H1 (cell line): ENCODE data around the gene UAP1. TPM values are rescaled to one million over a fixed set of nuclear protein-coding genes. Genes with fewer than 3 reads are reported as not detected.

Experiments used
- BCL11A ChIP-seq, 2 experiments: IDR thresholded peaks; one replicate each; pipeline ENCODE4 v1.6.1; 2011; ENCODE audit warnings: low read depth in 2 of 2, low read length in 2 of 2, mild to moderate bottlenecking in 2 of 2
- CBX5 ChIP-seq: fragments of 300-800, 300-1000 bp; sonication (generic); IDR thresholded peaks from 2 replicates; pipeline ENCODE4 v1.7.1; 2016; ENCODE audit warnings: antibody characterized with exemption, low read length, low read depth
- CREB1 ChIP-seq: IDR thresholded peaks from 2 replicates; pipeline ENCODE4 v1.6.1; 2012; ENCODE audit warnings: inconsistent platforms
- polyA plus RNA-seq, 7 experiments: library from polyadenylated mRNA; depleted of rRNA in 3 of 7; stranded (reverse) in 5 of 7; unstranded in 2 of 7; fragments of >200 nt in 5 of 7; fragments of 200-250 nt in 2 of 7; gene quantifications; 1 replicate in 5 of 7; 2 replicates in 1 of 7; 4 replicates in 1 of 7; pipeline versions ENCODE4 v1.2.1 to v1.2.3, GENCODE V29; 2011 to 2013; ENCODE audit warnings: missing spikeins in 2 of 7, mixed read lengths in 2 of 7
- total RNA-seq: library from RNA; stranded (reverse); fragmentation: NEBNext Ultra II Directional; extraction: Animal tissue kit (Norgen Biotek cat#: 25700); gene quantifications from 2 replicates; pipeline ENCODE4 v1.2.1, GENCODE V29; 2021
- TF ChIP-seq, protein P1 (sequence below): IDR thresholded peaks from 2 replicates; pipeline ENCODE4 v1.6.1; 2012; ENCODE audit warnings: low read length, inconsistent platforms
- TF ChIP-seq, protein P2 (sequence below): IDR thresholded peaks from 2 replicates; pipeline ENCODE4 v1.6.1; 2012; ENCODE audit warnings: inconsistent platforms

Gene UAP1
- total and polyA plus RNA-seq, 2 of the 8 experiments (the other 6 are each of a cell fraction or from before 2014, with no cell fraction given) = 9.4 to 32.9 TPM

DNA sequence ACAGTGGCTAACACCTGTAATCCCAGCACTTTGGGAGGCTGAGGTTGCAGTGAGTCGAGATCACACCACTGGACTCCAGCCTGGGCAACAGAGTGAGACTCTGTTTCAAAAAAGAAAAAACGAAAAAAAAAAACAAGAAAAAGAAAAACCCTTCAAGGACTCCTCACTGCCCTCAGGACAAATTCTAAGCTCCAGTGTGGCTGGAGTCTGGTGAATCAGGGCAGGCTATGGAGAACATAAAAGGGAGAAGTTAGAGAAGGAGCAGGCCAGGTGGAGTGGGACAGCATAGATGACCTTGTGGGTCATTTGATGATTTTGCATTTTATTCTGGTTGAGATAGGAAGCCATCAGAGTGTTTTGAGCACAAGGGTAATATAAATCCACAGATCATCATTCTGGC lies 12.5 kb upstream of the UAP1 start (continued):
- TF ChIP-seq, protein P1, sequence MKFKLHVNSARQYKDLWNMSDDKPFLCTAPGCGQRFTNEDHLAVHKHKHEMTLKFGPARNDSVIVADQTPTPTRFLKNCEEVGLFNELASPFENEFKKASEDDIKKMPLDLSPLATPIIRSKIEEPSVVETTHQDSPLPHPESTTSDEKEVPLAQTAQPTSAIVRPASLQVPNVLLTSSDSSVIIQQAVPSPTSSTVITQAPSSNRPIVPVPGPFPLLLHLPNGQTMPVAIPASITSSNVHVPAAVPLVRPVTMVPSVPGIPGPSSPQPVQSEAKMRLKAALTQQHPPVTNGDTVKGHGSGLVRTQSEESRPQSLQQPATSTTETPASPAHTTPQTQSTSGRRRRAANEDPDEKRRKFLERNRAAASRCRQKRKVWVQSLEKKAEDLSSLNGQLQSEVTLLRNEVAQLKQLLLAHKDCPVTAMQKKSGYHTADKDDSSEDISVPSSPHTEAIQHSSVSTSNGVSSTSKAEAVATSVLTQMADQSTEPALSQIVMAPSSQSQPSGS = no peak
- no peak for TF ChIP-seq CREB1
- no peak for TF ChIP-seq CBX5
- TF ChIP-seq, protein P2, sequence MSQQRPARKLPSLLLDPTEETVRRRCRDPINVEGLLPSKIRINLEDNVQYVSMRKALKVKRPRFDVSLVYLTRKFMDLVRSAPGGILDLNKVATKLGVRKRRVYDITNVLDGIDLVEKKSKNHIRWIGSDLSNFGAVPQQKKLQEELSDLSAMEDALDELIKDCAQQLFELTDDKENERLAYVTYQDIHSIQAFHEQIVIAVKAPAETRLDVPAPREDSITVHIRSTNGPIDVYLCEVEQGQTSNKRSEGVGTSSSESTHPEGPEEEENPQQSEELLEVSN = no peak
- TF ChIP-seq BCL11A (IDR thresholded peaks at IDR 0.05; ENCODE audit: low read depth in 2 of 2, low read length in 2 of 2) = no peak
